ENCODE results near the gene CEP112.
"Not testable (repeated sequence)": the region's sequence is repeated elsewhere in the genome, so short reads cannot be mapped to it uniquely, and the experiment has no call there.

CEP112 gene

GRCh38 chr17:66149562-66149961, 42.4 kb downstream of the CEP112 start:
- DNase-seq = no peak

DNA sequence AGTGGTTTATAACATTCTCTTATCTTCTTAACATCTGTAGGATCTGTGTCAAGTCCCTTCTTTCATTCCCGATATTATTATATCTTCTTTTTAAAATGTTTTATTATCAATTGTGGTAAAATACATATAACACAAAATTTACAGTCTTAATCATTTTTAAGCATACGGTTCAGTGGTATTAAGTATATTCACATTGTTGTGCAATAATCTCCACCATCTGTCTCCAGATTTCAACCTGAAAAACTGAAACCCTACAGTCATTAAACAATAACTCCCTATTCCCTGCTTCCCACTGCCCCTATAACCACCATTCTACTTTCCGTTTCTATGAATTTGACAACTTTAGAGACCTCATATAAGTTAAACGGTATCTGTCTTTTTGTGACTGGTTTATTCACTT, 45.5 kb downstream of the CEP112 start:
- DNase-seq = no peak

DNA sequence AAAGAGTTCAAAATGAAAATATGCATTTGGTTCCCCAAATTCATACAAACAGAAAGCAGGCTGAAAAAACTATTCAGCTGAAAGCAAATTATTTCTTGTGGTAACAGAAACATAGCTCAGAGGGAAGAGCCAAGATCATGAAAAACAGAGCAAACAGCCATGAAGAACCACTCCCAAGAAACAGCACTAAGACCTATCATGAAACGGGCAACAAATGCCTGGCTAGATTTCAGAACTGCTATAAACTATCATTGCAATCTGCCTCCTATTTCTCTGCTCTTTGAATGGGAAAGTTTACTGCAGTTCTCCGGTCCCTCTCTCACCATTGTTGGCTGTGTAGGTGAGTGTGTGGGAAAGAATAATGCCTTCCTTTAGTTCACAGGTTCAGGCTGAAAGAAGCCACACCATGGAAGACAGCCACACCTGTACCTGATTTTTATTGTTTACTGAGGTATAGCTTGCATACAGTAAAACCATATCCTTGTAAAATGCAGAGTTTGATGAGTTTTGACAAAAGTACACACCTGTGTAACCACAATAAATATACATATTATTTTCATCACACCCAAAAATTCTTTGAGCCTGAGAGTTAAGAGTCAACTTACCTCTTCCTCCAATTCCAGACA, 48.2 kb downstream of the CEP112 start:
- no peak for DNase-seq

GRCh38 chr17:66142428-66142827, 49.5 kb downstream of the CEP112 start:
- DNase-seq = no peak

- DNase-seq = no peak
These were observed 53.8 kb downstream of the CEP112 start for GRCh38 chr17:66138120-66138519.

- no peak for DNase-seq
These were observed 56.0 kb downstream of the CEP112 start for GRCh38 chr17:66135896-66136295.

DNA sequence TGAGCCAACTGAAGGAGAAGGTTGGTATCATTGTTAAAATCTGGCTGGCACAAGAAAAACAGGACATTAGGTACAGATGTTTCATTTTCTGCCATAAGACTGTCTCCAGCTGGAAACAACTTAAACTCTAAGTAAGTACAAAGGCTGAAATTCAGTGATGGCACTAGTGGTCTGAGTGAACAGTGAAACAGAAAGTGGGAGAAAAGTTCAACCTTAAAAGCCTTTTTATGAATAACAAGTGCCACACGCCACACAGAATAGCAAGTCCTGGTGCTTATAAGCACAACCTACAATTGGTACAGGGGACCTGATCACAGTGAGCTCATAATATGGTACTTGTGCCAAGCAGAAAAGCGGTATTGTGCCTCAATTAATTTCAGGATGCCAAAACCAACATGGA, 56.7 kb downstream of the CEP112 start:
- no peak for DNase-seq

GRCh38 chr17:66129759-66130158, 62.2 kb downstream of the CEP112 start:
- DNase-seq = no peak

DNA sequence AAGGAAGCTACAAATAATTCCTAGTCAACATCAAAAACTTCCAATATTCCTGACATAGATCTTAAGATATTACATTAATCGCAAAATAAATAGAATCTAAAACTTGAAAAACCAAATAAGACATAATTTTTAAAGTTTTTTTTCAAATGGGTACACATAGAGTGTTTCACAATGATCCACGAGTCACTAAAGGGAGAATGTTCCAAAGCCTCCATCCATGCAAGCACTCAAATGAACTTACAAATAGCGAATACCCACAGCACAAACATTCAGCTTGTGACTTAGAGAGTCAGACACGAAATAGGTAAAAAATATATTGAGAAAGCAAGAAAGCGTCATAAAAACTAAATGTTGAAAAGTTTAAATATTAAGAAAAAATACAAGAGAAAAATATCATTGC, 65.7 kb downstream of the CEP112 start:
- no peak for DNase-seq

DNA sequence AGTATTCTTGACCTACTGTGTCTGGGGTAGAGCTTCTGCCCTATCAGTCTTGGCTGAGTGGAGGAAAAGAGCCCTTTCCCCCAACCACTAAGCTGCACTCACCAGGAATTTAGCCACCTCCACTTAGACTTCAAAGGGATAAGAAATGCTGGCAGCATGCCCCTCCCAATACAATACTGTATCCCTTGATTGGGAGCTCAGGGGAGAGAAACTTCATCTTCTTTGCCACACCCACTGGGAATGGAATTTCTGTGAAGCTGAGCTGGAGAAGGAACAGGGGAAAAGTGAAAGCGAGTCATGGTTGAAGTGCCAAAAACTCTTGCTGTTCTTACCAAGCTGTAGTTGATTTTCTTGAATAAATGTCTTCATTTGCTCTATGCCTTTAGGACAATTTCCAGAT, 68.8 kb downstream of the CEP112 start:
- DNase-seq = peak; percentile 16

DNA sequence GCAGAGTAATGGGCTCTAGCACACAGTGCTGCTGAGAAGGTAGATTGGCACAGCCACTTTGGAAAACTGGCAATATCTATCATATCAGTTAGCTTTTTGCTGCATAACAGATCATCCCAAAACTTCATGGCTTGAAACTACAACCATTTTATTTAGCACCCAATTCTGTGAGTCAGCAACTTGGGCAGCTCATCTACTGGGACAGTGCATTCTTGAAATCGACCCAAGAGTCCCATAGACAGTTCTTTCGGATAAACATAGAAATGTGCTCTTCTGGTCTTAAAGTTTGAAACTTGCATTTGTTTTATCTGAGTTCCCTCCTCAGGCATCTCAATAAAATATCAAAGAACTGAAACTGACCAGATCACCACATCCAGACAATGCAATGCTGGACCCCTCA, 76.7 kb downstream of the CEP112 start:
- no peak for DNase-seq

DNA sequence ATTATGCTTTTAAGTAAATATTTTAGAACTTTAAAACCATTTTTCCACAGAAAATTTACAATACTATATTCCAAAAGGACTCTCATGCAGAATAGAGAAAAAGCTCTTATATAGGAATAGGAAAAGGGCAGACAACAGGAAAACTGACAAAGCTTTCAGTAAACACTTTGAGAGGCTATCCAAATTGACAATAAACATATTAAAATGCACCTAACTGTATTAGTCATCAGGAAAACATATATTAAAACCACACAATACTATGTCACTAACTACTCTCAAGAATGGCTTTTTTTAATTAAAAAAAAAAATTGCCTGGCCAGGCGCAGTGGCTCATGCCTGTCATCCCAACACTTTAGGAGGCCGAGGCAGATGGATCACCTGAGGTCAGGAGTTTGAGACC, 77.3 kb downstream of the CEP112 start:
- no peak for DNase-seq

DNA sequence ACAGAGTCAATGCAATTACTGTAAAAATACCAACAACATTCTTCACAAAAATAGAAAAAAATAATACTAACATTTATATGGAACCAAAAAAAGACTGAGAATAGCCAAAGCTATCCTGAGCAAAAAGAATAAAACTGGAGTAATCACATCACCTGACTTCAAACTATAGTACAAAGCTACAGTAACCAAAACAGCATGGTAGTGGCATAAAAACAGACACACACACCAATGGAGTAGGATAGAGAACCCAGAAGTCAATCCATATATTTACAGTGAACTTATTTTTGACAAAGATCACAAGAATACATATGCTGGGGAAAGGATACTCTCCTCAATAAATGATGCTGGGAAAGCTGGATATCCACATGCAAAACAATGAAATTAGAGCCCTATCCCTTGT, 84.2 kb downstream of the CEP112 start:
- no peak for DNase-seq

DNA sequence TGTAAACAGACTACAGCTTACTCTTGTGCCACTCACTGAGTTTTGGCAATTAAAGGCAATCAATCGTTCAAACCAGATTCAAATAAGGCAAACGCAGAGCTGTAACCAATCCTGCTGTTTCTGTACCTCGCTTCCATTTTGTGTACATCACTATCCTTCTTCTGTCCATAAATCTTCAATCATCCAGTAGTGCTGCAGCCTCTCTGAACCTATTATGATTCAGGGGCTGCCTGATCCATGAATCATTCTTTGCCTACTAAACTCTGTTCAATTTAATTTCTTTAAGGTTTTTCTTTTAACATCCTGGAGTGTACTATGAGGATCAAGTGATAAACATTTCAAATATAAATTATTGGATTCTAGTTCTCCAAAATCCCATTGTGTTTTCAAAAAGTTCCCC, 93.9 kb downstream of the CEP112 start:
- DNase-seq = peak; percentile 21

DNA sequence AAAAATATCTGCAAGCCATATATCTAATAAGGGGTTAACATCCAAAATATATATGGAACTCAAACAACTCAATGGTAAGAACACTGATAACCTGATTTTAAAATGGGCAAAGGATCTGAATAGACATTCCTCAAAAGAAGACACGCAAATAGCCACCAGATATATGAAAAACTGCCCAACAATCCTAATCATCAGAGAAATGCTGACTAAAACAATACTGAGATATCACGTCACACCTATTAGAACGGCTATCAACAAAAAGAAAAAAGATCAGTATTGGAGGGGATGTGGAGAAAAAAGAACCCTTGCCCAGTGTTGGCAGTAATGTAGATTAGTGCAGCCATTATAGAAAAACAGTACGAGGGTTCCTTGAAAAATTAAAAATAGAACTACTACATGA, 97.2 kb downstream of the CEP112 start:
- DNase-seq = no peak

DNA sequence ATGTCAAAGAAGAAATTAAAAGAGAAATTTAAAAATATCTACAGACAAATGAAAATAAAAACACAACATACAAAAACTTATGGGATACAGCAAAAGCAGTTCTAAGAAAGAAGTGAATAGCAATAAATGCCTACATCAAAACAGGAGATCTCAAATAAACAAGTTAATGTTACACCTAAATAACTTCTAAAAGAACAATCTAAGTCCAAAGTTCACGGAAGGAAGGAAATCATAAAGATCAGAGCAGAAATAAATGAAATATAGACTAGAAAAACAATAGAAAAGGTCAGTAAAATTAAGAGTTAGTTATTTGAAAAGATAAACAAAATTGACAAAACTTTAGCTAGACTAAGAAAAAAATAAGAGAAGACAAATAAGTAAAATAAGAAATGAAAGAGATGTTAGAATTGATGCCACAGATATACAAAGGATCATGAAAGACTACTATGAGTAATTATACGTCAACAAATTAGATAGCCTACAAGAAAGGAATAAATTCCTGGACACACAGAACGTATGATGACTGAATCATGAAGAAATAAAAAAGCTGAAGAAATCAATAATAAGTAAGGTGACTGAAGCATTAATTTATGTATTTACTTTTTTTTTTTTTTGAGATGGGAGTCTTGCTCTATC, 100.4 kb downstream of the CEP112 start:
- DNase-seq = no peak

DNA sequence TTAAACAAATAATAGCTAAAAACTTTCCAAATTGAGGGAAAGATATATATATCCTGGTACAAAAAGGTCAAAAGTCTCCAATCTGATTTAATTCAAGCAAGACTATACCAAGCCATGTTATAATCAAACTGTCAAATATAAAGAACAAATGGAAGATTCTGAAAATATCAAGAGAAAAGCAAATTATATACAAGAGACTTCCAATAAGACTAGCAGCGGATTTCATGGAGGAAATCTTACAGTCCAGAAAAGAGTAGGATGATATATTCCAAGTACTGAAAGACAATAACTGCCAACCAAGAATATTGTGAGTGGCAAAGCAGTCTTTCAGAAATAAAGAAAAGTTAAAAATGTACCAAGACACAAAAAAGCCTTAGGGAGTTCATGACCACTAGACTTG, 102.2 kb downstream of the CEP112 start:
- no peak for DNase-seq

DNA sequence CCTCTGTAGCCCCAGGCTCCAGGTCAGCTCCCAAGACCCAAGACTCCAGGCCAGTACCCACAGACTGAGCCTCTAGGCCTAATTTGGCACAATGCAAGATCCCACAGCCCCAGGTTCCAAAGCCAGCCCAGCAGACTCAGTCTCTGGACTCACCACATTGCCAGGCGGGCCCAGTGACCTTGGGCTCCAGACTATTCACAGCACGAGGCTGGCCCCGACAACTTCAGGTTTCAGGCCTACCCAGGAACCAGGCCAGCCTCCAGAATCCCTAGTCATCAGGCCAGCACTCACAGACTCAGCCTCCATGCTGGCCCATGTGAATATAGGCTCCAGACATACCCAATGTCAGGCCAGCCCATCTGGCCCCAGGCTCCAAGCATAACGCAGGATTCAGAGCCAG, 103.8 kb downstream of the CEP112 start:
- no peak for DNase-seq

GRCh38 chr17:66087073-66087472, 104.9 kb downstream of the CEP112 start:
- no peak for DNase-seq

DNA sequence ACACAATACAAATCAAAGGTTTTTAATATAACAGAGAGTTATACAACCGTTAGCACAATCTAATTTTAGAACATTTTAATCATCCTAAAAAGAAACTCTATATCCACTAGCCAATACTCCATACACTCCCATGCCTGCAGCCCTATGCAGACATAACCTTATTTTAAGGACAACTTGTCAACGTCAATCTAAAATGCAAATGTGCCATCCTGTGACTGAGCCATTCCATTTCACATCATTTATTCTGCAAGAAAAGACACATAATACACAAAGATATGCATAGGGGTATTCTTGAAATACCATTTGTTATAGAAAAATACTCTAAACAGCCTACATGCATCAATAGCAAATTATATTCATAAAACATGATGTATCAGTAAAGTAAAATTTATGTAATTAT, 106.7 kb downstream of the CEP112 start:
- no peak for DNase-seq

GRCh38 chr17:66080670-66081069, 111.3 kb downstream of the CEP112 start:
- DNase-seq = not testable (repeated sequence)

DNA sequence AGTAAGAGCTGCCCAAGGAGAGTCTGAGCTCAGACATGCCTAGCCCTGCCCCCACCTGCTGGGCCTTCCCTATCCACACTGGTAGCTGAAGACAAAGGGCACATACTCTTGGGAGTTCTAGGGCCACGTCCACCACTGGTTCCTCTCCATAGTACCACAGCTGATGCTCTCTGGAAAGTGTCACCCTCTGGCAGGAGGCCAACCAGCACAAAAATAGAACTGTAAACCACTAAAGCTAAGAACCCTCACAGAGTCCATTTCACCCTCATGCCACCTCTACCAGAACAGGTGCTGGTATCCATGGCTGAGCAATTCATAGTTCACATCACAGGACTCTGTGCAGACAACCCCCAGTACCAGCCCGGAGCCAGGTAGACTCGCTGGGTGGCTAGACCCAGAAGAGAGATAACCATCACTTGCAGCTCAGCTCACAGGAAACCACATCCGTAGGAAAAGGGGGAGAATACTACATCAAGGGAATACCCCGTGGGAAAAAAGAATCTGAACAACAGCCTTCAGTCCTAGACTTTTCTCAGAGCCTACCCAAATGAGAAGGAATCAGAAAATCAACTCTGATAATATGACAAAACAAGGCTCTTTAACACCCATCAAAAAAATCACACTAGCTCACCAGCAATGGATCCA, 115.3 kb downstream of the CEP112 start:
- peak; percentile 8 for DNase-seq

- DNase-seq = no peak
These were observed 118.5 kb downstream of the CEP112 start for GRCh38 chr17:66073384-66073783.

GRCh38 chr17:66063686-66064085, 128.2 kb downstream of the CEP112 start:
- no peak for DNase-seq

GRCh38 chr17:66056148-66056547, 135.8 kb downstream of the CEP112 start:
- no peak for DNase-seq

Data from NCI-H69 (cell line).